ENCODE measurements around the gene PSME3. TPM values are rescaled to one million over a fixed set of nuclear protein-coding genes. Genes with fewer than 3 reads are reported as not detected.
"Not testable (repeated sequence)": the region's sequence is repeated elsewhere in the genome, so short reads cannot be mapped to it uniquely, and the experiment has no call there.

The PSME3 gene
- total and polyA plus RNA-seq, 2 experiments from 2014 or later = 104 to 170 TPM

- Histone ChIP-seq H3K9me3 (ENCODE audit: low read depth) (no peaks in the 10 kb centered on the region), H3K79me2 (ENCODE audit: insufficient read depth) (no peaks in the 10 kb centered on the region), H3K36me3 (ENCODE audit: low read depth) (no peaks in the 10 kb centered on the region), H3K4me2 (ENCODE audit: unreplicated experiment) (no peak overlapping the region), H4K20me1 (ENCODE audit: insufficient read depth) (no peaks in the 10 kb centered on the region), H3K4me1 (ENCODE audit: insufficient read depth) (no peaks in the 10 kb centered on the region), H3K9ac (no peak overlapping the region), H3K27ac (no peak overlapping the region), H3K9me2 (ENCODE audit: insufficient read depth) (no peaks in the 10 kb centered on the region), H3K27me3 (replicated peaks; ENCODE audit: insufficient read depth) (no peaks in the 10 kb centered on the region), H3K4me3 (no peak overlapping the region), H3F3A (ENCODE audit: insufficient read depth) (no peaks in the 10 kb centered on the region), H2AFZ (no peak overlapping the region)
- TF ChIP-seq EZH2phosphoT487 (IDR thresholded peaks at IDR 0.05; ENCODE audit: insufficient read depth, low read depth) (no peak), EZH2 (IDR thresholded peaks at IDR 0.05; ENCODE audit: insufficient read depth, poor library complexity, severe bottlenecking) (no peak)
- 90% methylated on average over 1 of the region's 1 CpG for whole genome bisulfite sequencing, 2 experiments (ENCODE audit: low coverage in 1 of 2, low lambda C conversion rate in 2 of 2, missing lambda C conversion rate in 2 of 2)
- no peak for DNase-seq
- in situ Hi-C loops (cut with MboI) = no loop called here
These were observed 24.2 kb downstream of the PSME3 start for GRCh38 chr17:42857389-42857788.

DNA sequence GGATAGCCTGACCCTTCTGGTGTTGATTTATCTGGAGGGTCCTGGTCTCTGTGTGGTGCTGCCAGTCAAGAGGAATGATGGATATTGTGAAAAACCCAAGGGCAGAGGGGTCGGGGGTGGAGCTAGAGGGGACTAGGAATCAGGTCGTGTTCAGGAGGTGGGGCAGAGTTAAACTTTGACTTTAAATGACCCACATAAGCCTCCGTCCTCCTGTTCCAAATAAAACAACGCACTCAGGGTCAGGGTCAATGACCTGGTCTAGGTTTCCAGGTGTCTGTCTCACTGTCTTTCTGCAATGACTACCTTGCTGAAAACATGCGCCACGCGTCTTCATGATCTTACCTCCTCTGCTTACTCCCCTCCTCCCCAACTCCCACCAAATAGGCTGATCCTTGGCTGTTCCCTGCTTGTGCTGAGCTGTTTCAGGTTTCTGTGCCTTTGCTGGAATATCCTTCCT is 32.5 kb downstream of the PSME3 start:
- Histone ChIP-seq H3K9me3 (ENCODE audit: low read depth) (no peaks in the 10 kb centered on the region), H3K9me2 (ENCODE audit: insufficient read depth) (no peaks in the 10 kb centered on the region), H3K36me3 (ENCODE audit: low read depth) (no peaks in the 10 kb centered on the region), H3K9ac (no peak overlapping the region), H3K27ac (no peak overlapping the region), H3K4me3 (no peak overlapping the region), H2AFZ (no peak overlapping the region), H3K4me1 (ENCODE audit: insufficient read depth) (peaks cover 13% of the 10 kb centered on the region), H3F3A (ENCODE audit: insufficient read depth) (peaks cover 7% of the 10 kb centered on the region; the same call in 1 of the 2 replicates), H4K20me1 (ENCODE audit: insufficient read depth) (no peaks in the 10 kb centered on the region), H3K27me3 (replicated peaks; ENCODE audit: insufficient read depth) (no peaks in the 10 kb centered on the region), H3K4me2 (ENCODE audit: unreplicated experiment) (no peak overlapping the region), H3K79me2 (ENCODE audit: insufficient read depth) (no peaks in the 10 kb centered on the region)
- WGBS, 2 experiments (ENCODE audit: low coverage in 1 of 2, low lambda C conversion rate in 2 of 2, missing lambda C conversion rate in 2 of 2) = 70 to 74% methylated on average over 7 of the region's 7 CpGs
- in situ Hi-C loops (cut with MboI) = no loop called here
- DNase-seq = no peak
- TF ChIP-seq EZH2 (IDR thresholded peaks at IDR 0.05; ENCODE audit: insufficient read depth, poor library complexity, severe bottlenecking) (no peak), EZH2phosphoT487 (IDR thresholded peaks at IDR 0.05; ENCODE audit: insufficient read depth, low read depth) (no peak)

- DNase-seq = no peak
- no peaks in the 10 kb centered on the region for H3K27me3 ChIP-seq (replicated peaks; ENCODE audit: insufficient read depth)
- no peak overlapping the region for H3K4me3 ChIP-seq
- no peak for TF ChIP-seq EZH2phosphoT487 (IDR thresholded peaks at IDR 0.05; ENCODE audit: insufficient read depth, low read depth)
- no peak for TF ChIP-seq EZH2 (IDR thresholded peaks at IDR 0.05; ENCODE audit: insufficient read depth, poor library complexity, severe bottlenecking)
- in situ Hi-C loops (cut with MboI) = no loop called here
- H3K4me1 ChIP-seq (ENCODE audit: insufficient read depth) = peaks cover 13% of the 10 kb centered on the region
- no peaks in the 10 kb centered on the region for H3K79me2 ChIP-seq (ENCODE audit: insufficient read depth)
- no peaks in the 10 kb centered on the region for H3K36me3 ChIP-seq (ENCODE audit: low read depth)
- H3K9me2 ChIP-seq (ENCODE audit: insufficient read depth) = no peaks in the 10 kb centered on the region
- no peaks in the 10 kb centered on the region for H3K9me3 ChIP-seq (ENCODE audit: low read depth)
- H3K27ac ChIP-seq = no peak overlapping the region
- H3F3A ChIP-seq (ENCODE audit: insufficient read depth) = peaks cover 7% of the 10 kb centered on the region; the same call in 1 of the 2 replicates
- H4K20me1 ChIP-seq (ENCODE audit: insufficient read depth) = no peaks in the 10 kb centered on the region
- 79 to 86% methylated on average over 4 of the region's 4 CpGs for WGBS, 2 experiments (ENCODE audit: low coverage in 1 of 2, low lambda C conversion rate in 2 of 2, missing lambda C conversion rate in 2 of 2)
- H3K4me2 ChIP-seq (ENCODE audit: unreplicated experiment) = no peak overlapping the region
- no peak overlapping the region for H2AFZ ChIP-seq
- no peak overlapping the region for H3K9ac ChIP-seq
These were observed 33.0 kb downstream of the PSME3 start for GRCh38 chr17:42866216-42866615.

GRCh38 chr17:42866631-42867575 is 33.7 kb downstream of the PSME3 start:
- Histone ChIP-seq H3K36me3 (ENCODE audit: low read depth) (no peaks in the 10 kb centered on the region), H3F3A (ENCODE audit: insufficient read depth) (peaks cover 7% of the 10 kb centered on the region; the same call in 1 of the 2 replicates), H3K79me2 (ENCODE audit: insufficient read depth) (no peaks in the 10 kb centered on the region), H3K9me3 (ENCODE audit: low read depth) (no peaks in the 10 kb centered on the region), H3K9ac (no peak overlapping the region), H3K9me2 (ENCODE audit: insufficient read depth) (no peaks in the 10 kb centered on the region), H2AFZ (no peak overlapping the region), H3K27ac (no peak overlapping the region), H3K27me3 (replicated peaks; ENCODE audit: insufficient read depth) (no peaks in the 10 kb centered on the region), H4K20me1 (ENCODE audit: insufficient read depth) (no peaks in the 10 kb centered on the region), H3K4me1 (ENCODE audit: insufficient read depth) (peaks cover 13% of the 10 kb centered on the region), H3K4me2 (ENCODE audit: unreplicated experiment) (no peak overlapping the region), H3K4me3 (no peak overlapping the region)
- WGBS, 2 experiments (ENCODE audit: low coverage in 1 of 2, low lambda C conversion rate in 2 of 2, missing lambda C conversion rate in 2 of 2) = 71 to 79% methylated on average over 9 to 11 of the region's 12 CpGs
- TF ChIP-seq EZH2phosphoT487 (IDR thresholded peaks at IDR 0.05; ENCODE audit: insufficient read depth, low read depth) = no peak
- in situ Hi-C loops (cut with MboI) = no loop called here
- no peak for DNase-seq

- not testable (repeated sequence) for H3K27me3 ChIP-seq (replicated peaks; ENCODE audit: insufficient read depth); H4K20me1 ChIP-seq (ENCODE audit: insufficient read depth)
These were observed 34.6 kb downstream of the PSME3 start for GRCh38 chr17:42867694-42868261.

More at GRCh38 chr17:42867694-42868261, 34.6 kb downstream of the PSME3 start:
- in situ Hi-C loops (cut with MboI); H3K79me2 ChIP-seq (ENCODE audit: insufficient read depth); H3K36me3 ChIP-seq (ENCODE audit: low read depth); H3K9me3 ChIP-seq (ENCODE audit: low read depth); H3F3A ChIP-seq (ENCODE audit: insufficient read depth); DNase-seq; H3K4me2 ChIP-seq (ENCODE audit: unreplicated experiment); H3K4me3 ChIP-seq; H3K9me2 ChIP-seq (ENCODE audit: insufficient read depth); H3K27ac ChIP-seq; H3K9ac ChIP-seq; H2AFZ ChIP-seq: not testable (repeated sequence)
- peaks cover 13% of the 10 kb centered on the region for H3K4me1 ChIP-seq (ENCODE audit: insufficient read depth)
- WGBS, 2 experiments (ENCODE audit: low coverage in 1 of 2, low lambda C conversion rate in 2 of 2, missing lambda C conversion rate in 2 of 2) = 83% methylated on average over 13 to 20 of the region's 21 CpGs

Measured in GM23248 (cell line).